KMS-11 (cell line): ENCODE measurements around the gene GLRB.
"Not testable (repeated sequence)": the region's sequence is repeated elsewhere in the genome, so short reads cannot be mapped to it uniquely, and the experiment has no call there.

Source experiments
- H2AFZ ChIP-seq: fragments of 200-600 bp; sonication (generic); 2 replicates; pipeline ENCODE4 v1.6.1; 2016; ENCODE audit warnings: antibody characterized with exemption, mixed run types, low read depth
- H3K27ac ChIP-seq: fragments of 200-600 bp; sonication (generic); 2 replicates; pipeline ENCODE4 v1.6.1; 2016; ENCODE audit warnings: mild to moderate bottlenecking, mixed run types
- H3K27me3 ChIP-seq: fragments of 200-600 bp; sonication (generic); 2 replicates; pipeline ENCODE4 v1.6.1; 2017; ENCODE audit warnings: mild to moderate bottlenecking, low read depth, mixed run types, moderate library complexity; ENCODE audit not compliant: insufficient read depth
- H3K36me3 ChIP-seq: fragments of 200-600 bp; sonication (generic); 2 replicates; pipeline ENCODE4 v1.6.1; 2017; ENCODE audit warnings: mild to moderate bottlenecking, mixed run types; ENCODE audit not compliant: insufficient read depth
- H3K4me1 ChIP-seq: fragments of 200-600 bp; sonication (generic); 2 replicates; pipeline ENCODE4 v1.6.1; 2016; ENCODE audit warnings: mild to moderate bottlenecking, low read depth, mixed run types; ENCODE audit not compliant: poor library complexity, severe bottlenecking
- H3K4me2 ChIP-seq: fragments of 200-600 bp; sonication (generic); 2 replicates; pipeline ENCODE4 v1.7.0; 2016; ENCODE audit warnings: mild to moderate bottlenecking, mixed run types
- H3K4me3 ChIP-seq: fragments of 200-600 bp; sonication (generic); IDR thresholded peaks from 2 replicates; pipeline ENCODE4 v1.6.1; 2017; ENCODE audit warnings: low read depth, low read length, mixed read lengths; ENCODE audit not compliant: insufficient read depth
- H3K79me2 ChIP-seq: fragments of 200-600 bp; sonication (generic); 2 replicates; pipeline ENCODE4 v1.6.1; 2016; ENCODE audit warnings: low read depth, mixed run types; ENCODE audit not compliant: insufficient read depth
- H3K9ac ChIP-seq: fragments of 200-600 bp; sonication (generic); 2 replicates; pipeline ENCODE4 v1.6.1; 2016; ENCODE audit warnings: mild to moderate bottlenecking, mixed run types
- H4K20me1 ChIP-seq: fragments of 200-600 bp; sonication (generic); 2 replicates; pipeline ENCODE4 v1.6.1; 2016; ENCODE audit warnings: mild to moderate bottlenecking, mixed run types; ENCODE audit not compliant: insufficient read depth
- CTCF ChIP-seq: fragments of 200-600 bp; sonication (generic); conservative IDR thresholded peaks from 2 replicates; pipeline ENCODE4 v1.6.1; 2017; ENCODE audit warnings: low read depth, mild to moderate bottlenecking, antibody characterized with exemption, low read length, moderate library complexity, mixed read lengths

Gene GLRB

DNA sequence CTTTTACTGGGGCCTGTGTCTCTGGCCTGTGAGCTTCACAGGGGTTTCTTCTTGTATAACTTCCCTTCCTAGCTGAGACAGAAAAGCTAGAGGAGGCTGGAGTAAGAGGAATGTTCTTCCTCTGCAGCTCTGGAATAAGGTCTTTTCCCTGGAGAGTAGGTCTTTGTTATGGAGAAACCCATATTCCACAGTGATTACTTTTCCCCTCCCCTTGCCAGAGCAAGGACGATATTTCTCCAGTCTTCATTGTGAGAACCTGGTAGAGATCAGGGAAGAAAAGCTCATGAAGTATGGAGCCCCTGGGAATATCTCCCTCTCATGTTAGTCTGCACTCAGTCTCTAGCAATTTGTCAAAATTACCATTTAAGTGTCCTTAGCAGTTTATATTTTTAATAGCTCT, 18.7 kb upstream of the GLRB start:
- Histone ChIP-seq H4K20me1 (no peaks in the 10 kb centered on the region), H3K4me2 (no peak overlapping the region), H3K4me1 (no peaks in the 10 kb centered on the region), H2AFZ (no peak overlapping the region), H3K27ac (no peak overlapping the region), H3K9ac (no peak overlapping the region), H3K79me2 (no peaks in the 10 kb centered on the region), H3K36me3 (no peaks in the 10 kb centered on the region), H3K4me3 (no peak overlapping the region), H3K27me3 (no peaks in the 10 kb centered on the region)
- no peak for TF ChIP-seq CTCF

GRCh38 chr4:157058899-157059298, 17.1 kb upstream of the GLRB start:
- not testable (repeated sequence) for H3K4me3 ChIP-seq, H2AFZ ChIP-seq, H3K9ac ChIP-seq, H4K20me1 ChIP-seq, H3K4me2 ChIP-seq, H3K4me1 ChIP-seq, H3K36me3 ChIP-seq, H3K27me3 ChIP-seq, H3K79me2 ChIP-seq, H3K27ac ChIP-seq

GRCh38 chr4:157072002-157072401, 3.9 kb upstream of the GLRB start:
- Histone ChIP-seq H3K4me1 (no peaks in the 10 kb centered on the region), H3K4me2 (no peak overlapping the region), H3K4me3 (no peak overlapping the region), H3K27me3 (no peaks in the 10 kb centered on the region), H3K9ac (no peak overlapping the region), H3K79me2 (no peaks in the 10 kb centered on the region), H2AFZ (no peak overlapping the region), H3K27ac (no peak overlapping the region), H4K20me1 (no peaks in the 10 kb centered on the region), H3K36me3 (no peaks in the 10 kb centered on the region)
- TF ChIP-seq CTCF: no peak

GRCh38 chr4:157075401-157075800, 549 bp upstream of the GLRB start:
- H3K9ac ChIP-seq: no peak overlapping the region
- no peak overlapping the region for H2AFZ ChIP-seq
- no peak overlapping the region for H3K4me3 ChIP-seq

GRCh38 chr4:157076578-157076947, 613 bp downstream of the GLRB start:
- Histone ChIP-seq H3K9ac (no peak overlapping the region), H3K27ac (no peak overlapping the region), H3K4me3 (no peak overlapping the region), H3K4me2 (no peak overlapping the region), H4K20me1 (no peaks in the 10 kb centered on the region), H2AFZ (no peak overlapping the region), H3K4me1 (no peaks in the 10 kb centered on the region), H3K36me3 (no peaks in the 10 kb centered on the region), H3K27me3 (no peaks in the 10 kb centered on the region), H3K79me2 (no peaks in the 10 kb centered on the region)
- TF ChIP-seq CTCF: no peak

More at GRCh38 chr4:157075401-157075800, 549 bp upstream of the GLRB start:
- Histone ChIP-seq H4K20me1 (no peaks in the 10 kb centered on the region), H3K4me1 (no peaks in the 10 kb centered on the region), H3K27ac (no peak overlapping the region), H3K27me3 (no peaks in the 10 kb centered on the region), H3K36me3 (no peaks in the 10 kb centered on the region), H3K79me2 (no peaks in the 10 kb centered on the region), H3K4me2 (no peak overlapping the region)
- no peak for TF ChIP-seq CTCF
